Kidney (tissue), 14 donors: Measurements from ENCODE around the gene NRCAM. TPM values are rescaled to one million over a fixed set of nuclear protein-coding genes. Genes with fewer than 3 reads are reported as not detected.

Experiments
- DNase-seq, 5 donors: peaks; one replicate each; pipeline ENCODE4 v3.0.0-alpha.2; 2013 to 2020
- FAIRE-seq: peaks from 2 replicates; lab custom pipeline; 2012; peaks lifted over from hg19 to GRCh38; lab: Jason Lieb, UNC
- H3K27ac ChIP-seq, 2 donors: one replicate each; pipeline ENCODE4 v1.7.0; 2013; ENCODE audit warnings: low read depth in 2 of 2, low read length in 2 of 2, inconsistent platforms in 1 of 2
- H3K27me3 ChIP-seq: one replicate; pipeline ENCODE4 v1.7.1; 2013; ENCODE audit warnings: low read length, inconsistent platforms; ENCODE audit not compliant: control insufficient read depth, insufficient read depth
- H3K36me3 ChIP-seq, 3 donors: one replicate each; pipeline versions ENCODE4 v1.7.0 to v1.7.1; 2013; ENCODE audit warnings: low read length in 3 of 3, control low read depth in 1 of 3, inconsistent platforms in 1 of 3; ENCODE audit not compliant: insufficient read depth in 3 of 3, control insufficient read depth in 2 of 3
- H3K4me1 ChIP-seq, 3 donors: one replicate each; pipeline versions ENCODE4 v1.7.0 to v1.7.1; 2013; ENCODE audit warnings: low read length in 3 of 3, inconsistent platforms in 1 of 3, low read depth in 1 of 3; ENCODE audit not compliant: control insufficient read depth in 2 of 3, insufficient read depth in 2 of 3
- H3K4me3 ChIP-seq, 3 donors: one replicate each; pipeline versions ENCODE4 v1.7.0 to v1.8.1; 2013; ENCODE audit warnings: low read length in 3 of 3, control low read depth in 1 of 3, inconsistent platforms in 1 of 3
- H3K9ac ChIP-seq, 3 donors: one replicate each; pipeline versions ENCODE4 v1.7.0 to v1.7.1; 2013; ENCODE audit warnings: low read length in 3 of 3, control low read depth in 1 of 3, inconsistent platforms in 1 of 3
- H3K9me3 ChIP-seq, 3 donors: one replicate each; pipeline versions ENCODE4 v1.7.0 to v1.7.1; 2013; ENCODE audit warnings: low read length in 3 of 3, control low read depth in 1 of 3, inconsistent platforms in 1 of 3; ENCODE audit not compliant: control insufficient read depth in 2 of 3, insufficient read depth in 1 of 3
- intact Hi-C: fragments of 100-400 bp; cut with DNase I; formaldehyde crosslinking; loops from one replicate; pipeline ENCODE4 v1.11.1; 2022
- polyA plus RNA-seq: library from polyadenylated mRNA; stranded (reverse); fragments of 350-450 nt; fragmentation: Illumina TruSeq; extraction: RNeasy Lipid Tissue Mini Kit (QIAGEN cat#74804); gene quantifications from one replicate; pipeline ENCODE4 v1.2.3, GENCODE V29; 2014; ENCODE audit warnings: low read depth, low replicate concordance; ENCODE audit not compliant: insufficient read depth
- total RNA-seq: library from RNA; stranded (reverse); fragmentation: NEBNext Ultra II Directional; extraction: Animal tissue kit (Norgen Biotek cat#: 25700); gene quantifications from one replicate; pipeline ENCODE4 v1.2.1, GENCODE V29; 2021
- TF ChIP-seq, protein P1 (sequence below): IDR thresholded peaks from 3 replicates; pipeline ENCODE4 v1.5.1; 2012; ENCODE audit warnings: mild to moderate bottlenecking, moderate library complexity, borderline replicate concordance; ENCODE audit not compliant: insufficient read depth; ENCODE audit errors: extremely low read depth
- donor health status: control.
- donor health status: control.
- donor health status: control.
- donor health status: control.
- donor health status: control.
- donor health status: DM: yes; HTN: yes; CAD: no.
- donor health status: Normal renal cell carcinoma (clear cell type).

The NRCAM gene
- total and polyA plus RNA-seq, 2 donors from 2014 or later = 16.8 to 20.6 TPM

DNA sequence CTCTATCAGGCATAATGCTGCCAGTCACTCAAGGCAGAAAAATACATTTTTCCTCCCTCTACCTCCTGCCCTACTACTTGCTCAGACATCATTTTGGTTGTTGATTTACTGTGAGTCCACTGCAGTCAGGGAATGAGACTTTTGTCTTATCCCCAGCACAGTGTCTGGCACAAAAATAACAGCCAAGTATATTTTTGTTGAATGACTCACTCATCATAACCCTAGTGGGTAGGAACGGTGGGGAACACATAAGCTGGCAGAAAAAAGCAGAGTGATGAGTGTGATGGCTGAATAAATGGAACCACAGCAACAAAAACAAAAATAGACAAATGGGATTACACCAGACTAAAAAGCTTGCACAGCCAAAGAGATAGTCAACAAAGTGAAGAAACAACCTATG lies 260.2 kb downstream of the NRCAM start:
- no peak for DNase-seq
- FAIRE-seq = no peak
- TF ChIP-seq, protein P1, sequence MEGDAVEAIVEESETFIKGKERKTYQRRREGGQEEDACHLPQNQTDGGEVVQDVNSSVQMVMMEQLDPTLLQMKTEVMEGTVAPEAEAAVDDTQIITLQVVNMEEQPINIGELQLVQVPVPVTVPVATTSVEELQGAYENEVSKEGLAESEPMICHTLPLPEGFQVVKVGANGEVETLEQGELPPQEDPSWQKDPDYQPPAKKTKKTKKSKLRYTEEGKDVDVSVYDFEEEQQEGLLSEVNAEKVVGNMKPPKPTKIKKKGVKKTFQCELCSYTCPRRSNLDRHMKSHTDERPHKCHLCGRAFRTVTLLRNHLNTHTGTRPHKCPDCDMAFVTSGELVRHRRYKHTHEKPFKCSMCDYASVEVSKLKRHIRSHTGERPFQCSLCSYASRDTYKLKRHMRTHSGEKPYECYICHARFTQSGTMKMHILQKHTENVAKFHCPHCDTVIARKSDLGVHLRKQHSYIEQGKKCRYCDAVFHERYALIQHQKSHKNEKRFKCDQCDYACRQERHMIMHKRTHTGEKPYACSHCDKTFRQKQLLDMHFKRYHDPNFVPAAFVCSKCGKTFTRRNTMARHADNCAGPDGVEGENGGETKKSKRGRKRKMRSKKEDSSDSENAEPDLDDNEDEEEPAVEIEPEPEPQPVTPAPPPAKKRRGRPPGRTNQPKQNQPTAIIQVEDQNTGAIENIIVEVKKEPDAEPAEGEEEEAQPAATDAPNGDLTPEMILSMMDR = no peak
- Histone ChIP-seq H3K4me1 (peaks cover 0 to 11% (median 0%) of the 10 kb centered on the region in 3 donors), H3K9ac (no peak overlapping the region), H3K9me3 (no peaks in the 10 kb centered on the region), H3K4me3 (no peak overlapping the region), H3K36me3 (no peaks in the 10 kb centered on the region), H3K27me3 (no peaks in the 10 kb centered on the region), H3K27ac (no peak overlapping the region)
- intact Hi-C loops = no loop called here

DNA sequence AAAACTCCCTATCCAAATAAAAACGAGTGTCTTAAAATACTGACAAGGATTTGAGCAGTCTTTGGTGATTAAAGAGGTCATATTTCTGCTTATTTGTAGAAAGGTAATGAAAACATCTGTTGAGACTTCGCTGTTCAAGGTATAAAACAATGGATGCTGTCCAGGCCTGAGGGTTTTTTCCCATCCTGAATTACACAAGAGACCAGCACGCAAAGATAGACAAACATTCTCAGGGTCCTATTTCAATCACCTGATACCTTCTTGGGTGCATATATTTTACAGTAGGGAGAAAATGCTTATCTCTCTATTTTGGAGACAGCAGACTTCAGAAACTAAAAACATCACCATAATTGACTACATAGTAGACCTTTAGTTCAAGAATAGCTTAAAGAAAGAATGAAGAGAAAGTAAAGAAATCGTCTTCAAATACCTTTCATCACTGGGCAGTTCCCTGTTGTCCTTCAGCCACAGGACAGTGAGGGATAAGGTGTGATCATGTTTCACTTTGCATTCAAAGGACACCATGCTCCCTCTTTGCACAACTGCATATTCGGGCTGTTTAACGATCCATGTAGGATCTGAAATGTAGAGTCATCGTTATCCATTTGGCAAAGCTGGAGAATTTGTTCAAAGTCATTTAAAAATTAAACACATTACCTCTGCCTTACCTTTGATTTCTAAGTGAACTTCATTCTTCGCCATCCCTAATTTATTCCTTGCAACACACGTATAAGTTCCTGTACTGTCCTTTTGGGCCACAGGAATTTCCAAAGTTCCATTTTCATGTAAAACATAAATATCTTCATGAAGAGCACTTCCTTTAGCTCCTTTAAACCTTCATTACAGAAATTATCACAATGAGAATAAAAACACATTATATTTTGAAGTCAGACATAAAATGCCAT lies 262.4 kb downstream of the NRCAM start:
- FAIRE-seq (no peak), DNase-seq (peak in 3 of 5 donors; percentile 43 to 76 (median 71))
- TF ChIP-seq, protein P1 = no peak
- Histone ChIP-seq H3K36me3 (no peaks in the 10 kb centered on the region), H3K27me3 (no peaks in the 10 kb centered on the region), H3K9me3 (no peaks in the 10 kb centered on the region), H3K4me3 (no peak overlapping the region), H3K4me1 (peaks cover 0 to 11% (median 0%) of the 10 kb centered on the region in 3 donors), H3K9ac (no peak overlapping the region), H3K27ac (no peak overlapping the region)
- intact Hi-C loops = no loop called here

DNA sequence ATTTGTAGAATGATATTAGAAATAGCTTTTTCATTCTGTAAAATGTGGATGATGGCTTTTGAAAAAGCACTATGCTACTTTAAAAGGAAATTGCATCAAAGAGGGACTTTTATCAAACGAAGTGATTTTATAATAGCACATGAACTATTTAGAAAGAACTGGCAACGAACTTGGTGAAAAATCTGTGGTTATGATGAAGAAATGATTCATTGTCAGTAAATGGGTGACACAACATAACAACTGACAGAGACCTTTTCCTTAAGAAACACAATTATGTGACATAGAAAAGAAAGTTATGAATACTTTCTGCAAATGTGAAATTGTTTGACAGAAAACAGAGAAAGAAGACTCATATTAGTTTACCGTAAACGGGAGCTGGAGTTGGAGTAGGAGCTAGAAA lies 265.3 kb downstream of the NRCAM start:
- TF ChIP-seq, protein P1 = no peak
- H3K36me3 ChIP-seq = no peaks in the 10 kb centered on the region
- peaks cover 0 to 11% (median 0%) of the 10 kb centered on the region in 3 donors for H3K4me1 ChIP-seq
- H3K27ac ChIP-seq = no peak overlapping the region
- no peaks in the 10 kb centered on the region for H3K27me3 ChIP-seq
- H3K4me3 ChIP-seq = no peak overlapping the region
- FAIRE-seq = no peak
- H3K9ac ChIP-seq = no peak overlapping the region
- intact Hi-C loops = no loop called here
- no peaks in the 10 kb centered on the region for H3K9me3 ChIP-seq
- no peak for DNase-seq
